KMS-11 (cell line): ENCODE results near the gene GAST.

ENCODE experiments used
- H2AFZ ChIP-seq: fragments of 200-600 bp; sonication (generic); 2 replicates; pipeline ENCODE4 v1.6.1; 2016; ENCODE audit warnings: antibody characterized with exemption, mixed run types, low read depth
- H3K27ac ChIP-seq: fragments of 200-600 bp; sonication (generic); 2 replicates; pipeline ENCODE4 v1.6.1; 2016; ENCODE audit warnings: mild to moderate bottlenecking, mixed run types
- H3K27me3 ChIP-seq: fragments of 200-600 bp; sonication (generic); 2 replicates; pipeline ENCODE4 v1.6.1; 2017; ENCODE audit warnings: mild to moderate bottlenecking, low read depth, mixed run types, moderate library complexity; ENCODE audit not compliant: insufficient read depth
- H3K36me3 ChIP-seq: fragments of 200-600 bp; sonication (generic); 2 replicates; pipeline ENCODE4 v1.6.1; 2017; ENCODE audit warnings: mild to moderate bottlenecking, mixed run types; ENCODE audit not compliant: insufficient read depth
- H3K4me1 ChIP-seq: fragments of 200-600 bp; sonication (generic); 2 replicates; pipeline ENCODE4 v1.6.1; 2016; ENCODE audit warnings: mild to moderate bottlenecking, low read depth, mixed run types; ENCODE audit not compliant: poor library complexity, severe bottlenecking
- H3K4me2 ChIP-seq: fragments of 200-600 bp; sonication (generic); 2 replicates; pipeline ENCODE4 v1.7.0; 2016; ENCODE audit warnings: mild to moderate bottlenecking, mixed run types
- H3K4me3 ChIP-seq: fragments of 200-600 bp; sonication (generic); IDR thresholded peaks from 2 replicates; pipeline ENCODE4 v1.6.1; 2017; ENCODE audit warnings: low read depth, low read length, mixed read lengths; ENCODE audit not compliant: insufficient read depth
- H3K79me2 ChIP-seq: fragments of 200-600 bp; sonication (generic); 2 replicates; pipeline ENCODE4 v1.6.1; 2016; ENCODE audit warnings: low read depth, mixed run types; ENCODE audit not compliant: insufficient read depth
- H3K9ac ChIP-seq: fragments of 200-600 bp; sonication (generic); 2 replicates; pipeline ENCODE4 v1.6.1; 2016; ENCODE audit warnings: mild to moderate bottlenecking, mixed run types
- H4K20me1 ChIP-seq: fragments of 200-600 bp; sonication (generic); 2 replicates; pipeline ENCODE4 v1.6.1; 2016; ENCODE audit warnings: mild to moderate bottlenecking, mixed run types; ENCODE audit not compliant: insufficient read depth
- CTCF ChIP-seq: fragments of 200-600 bp; sonication (generic); conservative IDR thresholded peaks from 2 replicates; pipeline ENCODE4 v1.6.1; 2017; ENCODE audit warnings: low read depth, mild to moderate bottlenecking, antibody characterized with exemption, low read length, moderate library complexity, mixed read lengths

The GAST gene

GRCh38 chr17:41687828-41688640, 24.1 kb upstream of the GAST start:
- Histone ChIP-seq H4K20me1 (peaks cover 27% of the 10 kb centered on the region), H3K27me3 (no peaks in the 10 kb centered on the region), H3K27ac (peak overlapping the region; percentile 98), H2AFZ (peak overlapping the region; percentile 60), H3K4me2 (peak overlapping the region; percentile 65), H3K4me3 (peak overlapping the region; percentile 1), H3K79me2 (peaks cover 28% of the 10 kb centered on the region), H3K36me3 (peaks cover 28% of the 10 kb centered on the region; the same call in 1 of the 2 replicates), H3K4me1 (peaks cover 27% of the 10 kb centered on the region), H3K9ac (peak overlapping the region; percentile 17; the same call in 1 of the 2 replicates)
- peak; percentile 73 for TF ChIP-seq CTCF

- Histone ChIP-seq H2AFZ (peak within 1 kb of the TSS; percentile 60), H3K27ac (peak within 1 kb of the TSS; percentile 98), H3K4me3 (peak within 1 kb of the TSS; percentile 70), H3K9ac (peak within 1 kb of the TSS; percentile 99), H3K36me3 (peaks cover 28% of the 10 kb centered on the region; the same call in 1 of the 2 replicates), H3K4me2 (peak within 1 kb of the TSS; percentile 90), H3K27me3 (no peaks in the 10 kb centered on the region), H4K20me1 (peaks cover 27% of the 10 kb centered on the region), H3K79me2 (peaks cover 28% of the 10 kb centered on the region), H3K4me1 (peaks cover 27% of the 10 kb centered on the region)
- no peak for TF ChIP-seq CTCF
Measured at GRCh38 chr17:41688641-41689496, 23.3 kb upstream of the GAST start, which contains the start of gene EIF1. EIF1 (plus strand) TSS chr17:41688885; CDS start chr17:41689039, 154 bp downstream.

GRCh38 chr17:41689497-41690299, 22.4 kb upstream of the GAST start:
- H3K27ac ChIP-seq = peak overlapping the region; percentile 98
- peaks cover 28% of the 10 kb centered on the region; the same call in 1 of the 2 replicates for H3K36me3 ChIP-seq
- H2AFZ ChIP-seq = no peak overlapping the region
- TF ChIP-seq CTCF = peak; percentile 97
- H4K20me1 ChIP-seq = peaks cover 27% of the 10 kb centered on the region
- H3K27me3 ChIP-seq = no peaks in the 10 kb centered on the region
- H3K9ac ChIP-seq = peak overlapping the region; percentile 99
- H3K4me3 ChIP-seq = peak overlapping the region; percentile 70
- peak overlapping the region; percentile 90 for H3K4me2 ChIP-seq
- peaks cover 28% of the 10 kb centered on the region for H3K79me2 ChIP-seq
- H3K4me1 ChIP-seq = peaks cover 27% of the 10 kb centered on the region

- H3K9ac ChIP-seq = 0 out of 2 replicates have a peak overlapping the region, but pooled peaks have one; percentile 99
- H3K27ac ChIP-seq = peak overlapping the region; percentile 98; the same call in 1 of the 2 replicates
- no peak overlapping the region for H2AFZ ChIP-seq
- peaks cover 27% of the 10 kb centered on the region for H3K4me1 ChIP-seq
- no peak for TF ChIP-seq CTCF
- peaks cover 27% of the 10 kb centered on the region for H4K20me1 ChIP-seq
- H3K36me3 ChIP-seq = peaks cover 28% of the 10 kb centered on the region; the same call in 1 of the 2 replicates
- no peak overlapping the region for H3K4me3 ChIP-seq
- peak overlapping the region; percentile 90 for H3K4me2 ChIP-seq
- H3K27me3 ChIP-seq = no peaks in the 10 kb centered on the region
- peaks cover 28% of the 10 kb centered on the region for H3K79me2 ChIP-seq
Measured at GRCh38 chr17:41690497-41690896, 21.6 kb upstream of the GAST start.
